Keratinocyte (primary cell): ENCODE results near the gene MYBBP1A. TPM values are rescaled to one million over a fixed set of nuclear protein-coding genes. Genes with fewer than 3 reads are reported as not detected.
A peak's percentile ranks its signal among the peaks of the same experiment; 100 is the strongest.

ENCODE experiments used
- DNase-seq: peaks from one replicate; pipeline ENCODE4 v3.0.0-alpha.2; 2011; ENCODE audit warnings: low read depth, missing footprints, low spot score
- FAIRE-seq: peaks from 2 replicates; lab custom pipeline; 2011; peaks lifted over from hg19 to GRCh38; lab: Jason Lieb, UNC
- H2AFZ ChIP-seq: 2 replicates; pipeline ENCODE4 v1.6.0; 2012; ENCODE audit warnings: low read length, control low read depth, inconsistent platforms; ENCODE audit not compliant: control insufficient read depth
- H3K27ac ChIP-seq: 2 replicates; pipeline ENCODE4 v1.5.1; 2011; ENCODE audit warnings: low read length; ENCODE audit not compliant: control insufficient read depth, insufficient read depth
- H3K27me3 ChIP-seq: 3 replicates; pipeline ENCODE4 v1.6.0; 2011; ENCODE audit warnings: low read length; ENCODE audit not compliant: control insufficient read depth, insufficient read depth; ENCODE audit errors: extremely low read depth
- H3K36me3 ChIP-seq, 2 experiments: 2 replicates in 1 of 2; 3 replicates in 1 of 2; pipeline ENCODE4 v1.5.1; 2011; ENCODE audit warnings: low read length in 2 of 2, mild to moderate bottlenecking in 1 of 2; ENCODE audit not compliant: control insufficient read depth in 2 of 2, insufficient read depth in 2 of 2; ENCODE audit errors: extremely low read depth in 1 of 2
- H3K4me1 ChIP-seq: 3 replicates; pipeline ENCODE4 v1.5.1; 2011; ENCODE audit warnings: low read length; ENCODE audit not compliant: control insufficient read depth, insufficient read depth; ENCODE audit errors: extremely low read depth
- H3K4me2 ChIP-seq: 3 replicates; pipeline ENCODE4 v1.6.0; 2011; ENCODE audit warnings: low read depth, low read length; ENCODE audit not compliant: control insufficient read depth, insufficient read depth; ENCODE audit errors: extremely low read depth
- H3K4me3 ChIP-seq, 3 experiments: fragments of 200-600 bp in 1 of 3; sonication (generic) in 1 of 3; 2 replicates in 2 of 3; 3 replicates in 1 of 3; pipeline ENCODE4 v1.5.1; 2011 to 2016; ENCODE audit warnings: low read length in 3 of 3, mild to moderate bottlenecking in 3 of 3, control low read depth in 2 of 3, inconsistent platforms in 1 of 3, low read depth in 1 of 3, mixed read lengths in 1 of 3, mixed run types in 1 of 3, moderate library complexity in 1 of 3; ENCODE audit not compliant: control insufficient read depth in 2 of 3, insufficient read depth in 2 of 3; ENCODE audit errors: extremely low read depth in 1 of 3
- H3K79me2 ChIP-seq: 2 replicates; pipeline ENCODE4 v1.6.0; 2012; ENCODE audit warnings: low read length; ENCODE audit not compliant: control insufficient read depth, insufficient read depth
- H3K9ac ChIP-seq: 3 replicates; pipeline ENCODE4 v1.6.0; 2011; ENCODE audit warnings: low read length; ENCODE audit not compliant: control insufficient read depth, insufficient read depth; ENCODE audit errors: extremely low read depth
- H3K9me1 ChIP-seq: 3 replicates; pipeline ENCODE4 v1.6.0; 2011; ENCODE audit warnings: low read length; ENCODE audit not compliant: control insufficient read depth, insufficient read depth; ENCODE audit errors: extremely low read depth
- H3K9me3 ChIP-seq: 2 replicates; pipeline ENCODE4 v1.5.1; 2012; ENCODE audit warnings: low read depth, low read length; ENCODE audit not compliant: control insufficient read depth
- H4K20me1 ChIP-seq: 3 replicates; pipeline ENCODE4 v1.6.0; 2011; ENCODE audit warnings: low read length; ENCODE audit not compliant: control insufficient read depth, insufficient read depth; ENCODE audit errors: extremely low read depth
- CTCF ChIP-seq, 3 experiments: IDR thresholded peaks in 1 of 3; conservative IDR thresholded peaks in 1 of 3; optimal IDR thresholded peaks in 1 of 3; 2 replicates in 2 of 3; 3 replicates in 1 of 3; pipeline versions ENCODE3 to v1.5.1; 2011; ENCODE audit warnings: low read length in 3 of 3, mild to moderate bottlenecking in 3 of 3, moderate library complexity in 2 of 3, control low read depth in 1 of 3, inconsistent platforms in 1 of 3; ENCODE audit not compliant: insufficient read depth in 2 of 3; ENCODE audit errors: extremely low read depth in 1 of 3
- EZH2 ChIP-seq: IDR thresholded peaks from one replicate; pipeline ENCODE4 v1.6.1; 2012; ENCODE audit warnings: inconsistent platforms, mild to moderate bottlenecking, low read length, moderate library complexity
- dilution Hi-C: fragments of 300-500 bp; cut with MboI; formaldehyde crosslinking; loops from one replicate; pipeline ENCODE4 v1.7.0; 2020; ENCODE audit warnings: low sequenced_read_pairs; ENCODE audit not compliant: extremely low pct_ligation_motif_present
- polyA plus RNA-seq, 5 experiments: library from polyadenylated mRNA; depleted of rRNA in 3 of 5; stranded (reverse) in 3 of 5; stranded (forward) in 1 of 5; unstranded in 1 of 5; fragments of >200 nt; gene quantifications; 1 replicate in 1 of 5; 2 replicates in 3 of 5; 3 replicates in 1 of 5; pipeline versions ENCODE4 v1.2.1 to v1.2.3, GENCODE V29; 2011 to 2012; ENCODE audit warnings: missing spikeins in 2 of 5, low read depth in 1 of 5, low replicate concordance in 1 of 5

The MYBBP1A gene
- polyA plus RNA-seq, 1 donor (not counting 4 experiments of a cell fraction or from before 2014, with no cell fraction given): 20.5 TPM

DNA sequence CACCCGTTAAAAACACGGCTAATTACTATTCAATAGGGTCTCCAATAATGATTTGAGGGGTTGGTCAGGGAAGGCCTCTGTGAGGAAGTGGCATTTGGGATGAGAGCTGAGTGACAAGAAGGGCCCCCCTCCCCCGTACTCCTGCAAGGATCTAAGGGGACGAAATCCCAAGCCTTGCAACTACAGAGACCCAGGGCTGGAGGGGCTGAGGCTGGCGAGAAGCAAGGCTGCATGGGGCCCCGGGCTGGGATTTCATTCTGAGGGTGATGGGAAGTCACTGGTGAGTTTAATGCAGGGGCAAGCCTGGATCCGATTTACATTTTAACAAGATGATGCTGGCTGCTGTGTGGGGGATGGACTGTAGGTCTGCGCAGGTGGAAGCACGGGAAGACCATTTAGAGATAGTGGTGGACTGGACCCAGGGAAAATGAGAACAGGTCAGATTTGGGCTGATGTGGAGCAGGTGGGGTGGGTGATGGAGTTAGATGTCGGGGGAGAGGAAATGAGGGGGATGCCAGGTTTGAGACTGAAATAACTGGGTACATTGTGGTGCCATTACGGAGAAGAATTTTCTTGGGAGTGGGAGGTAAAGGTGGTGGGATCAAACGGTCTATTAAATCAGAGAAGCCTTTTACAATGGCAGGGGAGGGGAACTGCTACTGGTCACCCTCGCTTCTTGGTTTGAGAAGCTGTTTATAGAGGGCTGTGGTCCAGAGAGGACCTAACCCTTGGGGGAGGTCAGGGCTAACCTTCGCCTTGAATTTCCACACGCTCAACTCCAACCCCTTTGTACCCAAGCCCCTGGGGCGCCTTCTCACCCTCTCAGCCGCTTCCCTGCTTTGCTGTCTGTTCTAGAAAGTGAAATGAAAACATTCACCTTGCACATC is 932 bp upstream of the MYBBP1A start:
- FAIRE-seq (no peak), DNase-seq (no peak)
- dilution Hi-C loops: no loop called here
- Histone ChIP-seq H2AFZ (peak overlapping the region; percentile 72), H3K4me3 (peak overlapping the region; percentile 90 to 96 (median 94)), H3K36me3 (peaks cover 14 to 25% of the 10 kb centered on the region in 2 experiments), H4K20me1 (no peaks in the 10 kb centered on the region), H3K9me3 (no peaks in the 10 kb centered on the region), H3K27me3 (no peaks in the 10 kb centered on the region), H3K4me2 (peak overlapping the region; percentile 73), H3K9me1 (no peaks in the 10 kb centered on the region), H3K79me2 (peaks cover 30% of the 10 kb centered on the region), H3K4me1 (peaks cover 18% of the 10 kb centered on the region), H3K9ac (peak overlapping the region; percentile 90), H3K27ac (no peak overlapping the region)
- TF ChIP-seq EZH2: no peak
- no peak for TF ChIP-seq CTCF (optimal IDR thresholded peaks at IDR 0.05 in 1 of 3, IDR thresholded peaks at IDR 0.05 in 1 of 3, conservative IDR thresholded peaks at IDR 0.05 in 1 of 3; ENCODE audit: extremely low read depth in 1 of 3, insufficient read depth in 2 of 3, low read length in 3 of 3)

DNA sequence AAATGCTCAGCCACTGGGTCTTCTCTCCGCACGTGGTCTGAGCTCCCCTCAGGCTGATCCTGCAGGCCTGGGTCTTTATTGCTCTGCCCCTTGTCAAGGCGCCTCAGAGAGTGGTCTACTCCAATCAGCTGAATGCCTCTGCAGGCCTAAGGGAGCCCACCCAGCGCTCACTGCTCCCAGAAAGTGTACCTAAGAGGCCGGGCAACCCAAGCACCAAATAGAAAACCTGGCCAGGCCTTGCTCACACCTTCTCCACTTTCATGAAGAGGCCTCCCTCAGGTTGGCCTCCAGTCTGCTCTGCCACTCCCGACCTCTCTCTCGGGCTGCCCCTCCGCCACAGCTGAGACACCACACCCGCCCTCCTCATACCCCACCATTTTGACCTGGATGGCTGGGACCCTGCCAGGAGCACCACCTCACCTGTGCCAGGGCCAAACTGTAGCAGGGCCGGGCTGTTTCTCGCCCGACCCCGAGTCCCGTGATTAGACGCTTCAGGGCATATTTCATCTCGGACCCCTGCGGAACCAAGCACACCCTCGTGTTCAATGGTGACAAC is 665 bp downstream of the MYBBP1A start:
- H2AFZ ChIP-seq: no peak overlapping the region

More for the DNA sequence above, 665 bp downstream of the MYBBP1A start:
- H4K20me1 ChIP-seq: no peaks in the 10 kb centered on the region
- H3K79me2 ChIP-seq: peaks cover 32% of the 10 kb centered on the region
- H3K27ac ChIP-seq: peak overlapping the region; percentile 65
- H3K9me3 ChIP-seq: no peaks in the 10 kb centered on the region
- FAIRE-seq (no peak), DNase-seq (no peak)
- peaks cover 28 to 40% of the 10 kb centered on the region in 2 experiments for H3K36me3 ChIP-seq
- dilution Hi-C loops: no loop called here
- no peak for TF ChIP-seq CTCF (optimal IDR thresholded peaks at IDR 0.05 in 1 of 3, IDR thresholded peaks at IDR 0.05 in 1 of 3, conservative IDR thresholded peaks at IDR 0.05 in 1 of 3; ENCODE audit: extremely low read depth in 1 of 3, insufficient read depth in 2 of 3, low read length in 3 of 3)
- TF ChIP-seq EZH2: no peak
- H3K27me3 ChIP-seq: no peaks in the 10 kb centered on the region
- H3K4me3 ChIP-seq: peak overlapping the region; percentile 90 to 96 (median 94)
- H3K9ac ChIP-seq: peak overlapping the region; percentile 90
- peaks cover 12% of the 10 kb centered on the region for H3K4me1 ChIP-seq
- H3K4me2 ChIP-seq: peak overlapping the region; percentile 66
- no peaks in the 10 kb centered on the region for H3K9me1 ChIP-seq
